ENCODE data around the gene LRRC25.
"Not testable (repeated sequence)": the region's sequence is repeated elsewhere in the genome, so short reads cannot be mapped to it uniquely, and the experiment has no call there.

LRRC25 gene

DNA sequence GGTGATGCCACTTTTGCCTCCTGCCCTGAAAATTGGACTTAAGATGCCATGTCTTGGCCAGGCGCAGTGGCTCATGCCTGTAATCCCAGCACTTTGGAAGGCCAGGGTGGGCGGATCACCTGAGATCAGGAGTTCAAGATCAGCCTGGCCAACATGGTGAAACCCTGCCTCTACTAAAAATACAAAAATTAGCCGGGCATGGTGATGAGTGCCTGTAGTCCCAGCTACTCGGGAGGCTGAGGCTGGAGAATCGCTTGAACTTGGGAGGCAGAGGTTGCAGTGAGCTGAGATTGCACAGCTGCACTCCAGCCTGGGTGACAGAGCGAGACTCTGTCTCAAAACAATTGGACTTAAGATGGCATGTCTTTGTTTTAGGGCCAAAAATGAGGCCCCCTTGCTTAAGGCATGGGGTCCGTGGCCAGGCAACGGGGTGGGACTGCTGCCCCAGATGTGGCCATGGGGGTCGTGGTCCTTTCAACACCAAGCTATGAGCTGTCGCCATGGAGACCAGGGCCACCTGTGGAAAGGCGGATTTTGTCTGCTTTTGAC is 33.1 kb downstream of the LRRC25 start:
- H3K4me3 Mint-ChIP-seq, H3K9me3 Mint-ChIP-seq, ATAC-seq, DNase-seq, H3K27me3 Mint-ChIP-seq: not testable (repeated sequence)
- peak overlapping the region in 1 of 2 donors; percentile 12 for H3K27ac Mint-ChIP-seq
- H3K4me1 Mint-ChIP-seq = peaks cover 12% of the 10 kb centered on the region

- no peaks in the 10 kb centered on the region for H3K27me3 Mint-ChIP-seq
- no peak overlapping the region for H3K27ac Mint-ChIP-seq
- H3K9me3 Mint-ChIP-seq = no peaks in the 10 kb centered on the region
- ATAC-seq (no peak), DNase-seq (no peak)
- H3K4me1 Mint-ChIP-seq = peaks cover 12% of the 10 kb centered on the region
- no peak overlapping the region for H3K4me3 Mint-ChIP-seq
Observed at GRCh38 chr19:18363787-18364186, 33.6 kb downstream of the LRRC25 start.

- Mint-ChIP-seq H3K4me1 (peaks cover 12% of the 10 kb centered on the region), H3K27ac (peak overlapping the region in 1 of 2 donors; percentile 88), H3K9me3 (no peaks in the 10 kb centered on the region), H3K4me3 (no peak overlapping the region), H3K27me3 (no peaks in the 10 kb centered on the region)
- no peak for ATAC-seq
- DNase-seq = no peak
Observed at GRCh38 chr19:18362934-18363542, 34.4 kb downstream of the LRRC25 start.

- Mint-ChIP-seq H3K27ac (no peak overlapping the region), H3K4me3 (no peak overlapping the region), H3K9me3 (no peaks in the 10 kb centered on the region), H3K4me1 (peaks cover 12% of the 10 kb centered on the region), H3K27me3 (no peaks in the 10 kb centered on the region)
- ATAC-seq = no peak
- DNase-seq = no peak
Observed at GRCh38 chr19:18361646-18362045, 35.8 kb downstream of the LRRC25 start.

DNA sequence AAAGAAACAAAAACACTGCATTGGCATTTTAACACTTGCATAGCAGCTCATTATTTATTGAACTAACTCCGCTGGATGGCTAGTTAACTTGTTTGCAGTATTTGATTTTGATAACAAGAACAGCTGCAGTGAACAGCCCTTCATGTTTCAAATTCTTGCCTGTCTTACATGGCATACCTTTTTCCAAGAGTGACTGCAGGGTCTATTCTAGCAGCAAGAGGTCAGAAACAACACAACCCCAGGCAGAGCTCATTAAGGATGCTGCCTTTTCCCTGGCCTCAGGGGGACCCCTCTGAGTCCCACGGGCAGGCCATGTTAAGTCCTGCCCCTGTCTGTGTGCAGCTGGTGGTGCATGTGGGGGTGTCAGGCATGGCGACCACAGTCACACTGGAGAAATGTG is 40.4 kb downstream of the LRRC25 start:
- no peak overlapping the region for H3K4me3 Mint-ChIP-seq
- DNase-seq (no peak), ATAC-seq (no peak)
- no peaks in the 10 kb centered on the region for H3K27me3 Mint-ChIP-seq
- no peaks in the 10 kb centered on the region for H3K9me3 Mint-ChIP-seq
- H3K4me1 Mint-ChIP-seq = no peaks in the 10 kb centered on the region
- H3K27ac Mint-ChIP-seq = no peak overlapping the region

- H3K4me3 Mint-ChIP-seq, H3K9me3 Mint-ChIP-seq, H3K27ac Mint-ChIP-seq, H3K4me1 Mint-ChIP-seq, H3K27me3 Mint-ChIP-seq, DNase-seq, ATAC-seq: not testable (repeated sequence)
Observed at GRCh38 chr19:18354743-18355142, 42.7 kb downstream of the LRRC25 start.

- no peaks in the 10 kb centered on the region for H3K27me3 Mint-ChIP-seq
- DNase-seq = no peak
- ATAC-seq = no peak
- no peak overlapping the region for H3K4me3 Mint-ChIP-seq
- H3K9me3 Mint-ChIP-seq = no peaks in the 10 kb centered on the region
- H3K27ac Mint-ChIP-seq = no peak overlapping the region
- no peaks in the 10 kb centered on the region for H3K4me1 Mint-ChIP-seq
Observed at GRCh38 chr19:18353378-18354005, 43.9 kb downstream of the LRRC25 start.

GRCh38 chr19:18351544-18351943 is 45.9 kb downstream of the LRRC25 start:
- Mint-ChIP-seq H3K4me1 (no peaks in the 10 kb centered on the region), H3K27ac (peak overlapping the region in 1 of 2 donors; percentile 67), H3K4me3 (no peak overlapping the region), H3K27me3 (no peaks in the 10 kb centered on the region), H3K9me3 (no peaks in the 10 kb centered on the region)
- ATAC-seq = no peak
- no peak for DNase-seq

DNA sequence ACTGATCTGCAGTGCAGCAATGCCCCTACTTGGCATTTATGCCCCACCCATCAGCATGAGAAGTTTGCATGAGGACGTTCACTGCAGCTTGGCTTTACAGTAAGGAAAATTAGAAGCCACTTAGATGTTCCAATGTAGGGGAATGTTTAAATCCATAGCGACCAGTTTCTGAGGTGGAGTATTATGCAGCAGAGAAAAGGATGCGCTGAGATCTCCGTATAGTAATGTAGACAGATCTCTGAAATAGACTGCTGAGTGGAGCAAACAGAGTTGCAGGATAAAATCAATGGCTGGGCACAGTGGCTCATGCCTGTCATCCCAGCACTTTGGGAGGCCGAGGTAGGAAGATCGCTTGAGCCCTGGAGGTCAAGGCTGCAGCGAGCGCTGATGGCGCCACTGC is 46.9 kb downstream of the LRRC25 start:
- ATAC-seq = no peak
- H3K9me3 Mint-ChIP-seq = no peaks in the 10 kb centered on the region
- no peak overlapping the region for H3K4me3 Mint-ChIP-seq
- no peak for DNase-seq
- no peaks in the 10 kb centered on the region for H3K27me3 Mint-ChIP-seq
- no peaks in the 10 kb centered on the region for H3K4me1 Mint-ChIP-seq
- H3K27ac Mint-ChIP-seq = no peak overlapping the region

DNA sequence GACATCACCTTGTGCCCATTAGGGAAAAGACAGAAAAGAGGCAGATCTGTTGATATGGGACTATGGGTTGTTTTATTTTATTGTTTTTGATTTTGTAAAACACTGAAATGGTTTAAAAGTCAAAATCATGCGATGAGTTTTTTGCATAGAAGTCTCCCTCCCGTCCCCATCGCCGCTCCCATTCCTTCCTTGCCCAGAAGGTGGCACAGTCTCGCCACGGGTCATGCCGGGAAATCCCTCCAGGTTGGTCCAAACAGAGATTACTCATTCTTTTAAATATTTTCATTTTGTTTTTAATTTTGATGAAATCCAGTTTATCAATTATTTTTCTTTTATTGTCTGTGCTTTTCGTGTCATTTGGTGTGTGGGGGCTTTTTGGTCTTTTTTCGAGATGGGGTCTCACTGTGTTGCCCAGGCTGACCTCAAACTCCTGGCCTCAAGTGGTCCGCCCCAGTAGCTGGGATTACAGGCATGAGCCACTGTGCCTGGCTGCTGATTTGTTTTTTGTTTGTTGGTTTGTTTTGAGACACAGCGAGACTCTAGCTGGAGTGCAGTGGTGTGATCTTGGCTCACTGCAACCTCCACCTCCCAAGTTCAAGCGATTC is 47.8 kb downstream of the LRRC25 start:
- Mint-ChIP-seq H3K9me3 (no peaks in the 10 kb centered on the region), H3K27me3 (no peaks in the 10 kb centered on the region), H3K4me1 (no peaks in the 10 kb centered on the region), H3K4me3 (no peak overlapping the region), H3K27ac (no peak overlapping the region)
- peak in 1 of 2 donors; percentile 46 for DNase-seq
- no peak for ATAC-seq

GRCh38 chr19:18348818-18349339 is 48.5 kb downstream of the LRRC25 start:
- not testable (repeated sequence) for H3K27ac Mint-ChIP-seq, H3K27me3 Mint-ChIP-seq, H3K4me1 Mint-ChIP-seq, ATAC-seq, H3K4me3 Mint-ChIP-seq, DNase-seq, H3K9me3 Mint-ChIP-seq

GRCh38 chr19:18348171-18348570 is 49.3 kb downstream of the LRRC25 start:
- H3K9me3 Mint-ChIP-seq = no peaks in the 10 kb centered on the region
- ATAC-seq = no peak
- H3K27ac Mint-ChIP-seq = no peak overlapping the region
- H3K4me1 Mint-ChIP-seq = no peaks in the 10 kb centered on the region
- no peak overlapping the region for H3K4me3 Mint-ChIP-seq
- no peaks in the 10 kb centered on the region for H3K27me3 Mint-ChIP-seq
- DNase-seq = no peak

- Mint-ChIP-seq H3K9me3 (no peaks in the 10 kb centered on the region), H3K4me1 (peaks cover 14% of the 10 kb centered on the region), H3K27me3 (no peaks in the 10 kb centered on the region), H3K4me3 (no peak overlapping the region), H3K27ac (no peak overlapping the region)
- no peak for DNase-seq
- no peak for ATAC-seq
Observed at GRCh38 chr19:18346091-18346490, 51.3 kb downstream of the LRRC25 start.

DNA sequence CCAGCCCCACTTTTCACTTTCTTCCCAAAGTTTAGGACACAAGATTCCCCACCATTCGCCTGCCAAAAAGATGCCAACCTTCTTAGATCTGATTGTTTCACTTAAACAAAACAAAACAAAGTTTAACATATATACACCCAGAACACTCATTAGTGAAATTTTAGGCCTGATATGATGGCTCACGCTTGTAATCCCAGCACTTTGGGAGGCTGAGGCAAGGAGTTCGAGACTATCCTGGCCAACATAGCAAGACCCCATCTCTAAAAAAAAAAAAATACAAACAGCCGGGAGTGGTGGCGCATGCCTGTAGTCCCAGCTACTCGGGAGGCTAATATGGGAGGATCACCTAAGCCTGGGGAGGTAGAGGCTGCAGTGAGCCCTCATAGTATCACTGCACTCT is 52.1 kb downstream of the LRRC25 start:
- H3K4me3 Mint-ChIP-seq = no peak overlapping the region
- H3K9me3 Mint-ChIP-seq = no peaks in the 10 kb centered on the region
- ATAC-seq (no peak), DNase-seq (no peak)
- peaks cover 15% of the 10 kb centered on the region for H3K4me1 Mint-ChIP-seq
- no peaks in the 10 kb centered on the region for H3K27me3 Mint-ChIP-seq
- no peak overlapping the region for H3K27ac Mint-ChIP-seq

DNA sequence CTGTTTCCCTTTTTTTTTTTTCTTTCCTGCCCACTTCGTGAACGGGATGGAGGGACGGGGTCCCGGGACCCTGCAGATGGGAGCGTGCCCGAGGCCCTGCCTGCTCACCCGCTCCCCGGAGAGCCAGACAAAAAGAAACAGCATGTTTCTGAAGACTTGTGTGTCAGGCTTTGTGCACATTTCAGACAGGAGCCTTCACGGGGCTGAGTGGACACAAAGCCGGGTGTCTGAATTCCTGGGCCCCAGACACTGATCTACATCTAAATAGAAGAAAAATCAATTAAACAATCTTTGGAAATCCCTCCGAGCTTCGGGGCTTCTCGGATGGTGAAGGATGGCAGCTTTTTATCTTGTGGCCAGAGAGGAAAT is 52.9 kb downstream of the LRRC25 start:
- DNase-seq (no peak), ATAC-seq (no peak)
- Mint-ChIP-seq H3K27me3 (no peaks in the 10 kb centered on the region), H3K4me3 (no peak overlapping the region), H3K27ac (no peak overlapping the region), H3K9me3 (no peaks in the 10 kb centered on the region), H3K4me1 (peaks cover 19% of the 10 kb centered on the region)

DNA sequence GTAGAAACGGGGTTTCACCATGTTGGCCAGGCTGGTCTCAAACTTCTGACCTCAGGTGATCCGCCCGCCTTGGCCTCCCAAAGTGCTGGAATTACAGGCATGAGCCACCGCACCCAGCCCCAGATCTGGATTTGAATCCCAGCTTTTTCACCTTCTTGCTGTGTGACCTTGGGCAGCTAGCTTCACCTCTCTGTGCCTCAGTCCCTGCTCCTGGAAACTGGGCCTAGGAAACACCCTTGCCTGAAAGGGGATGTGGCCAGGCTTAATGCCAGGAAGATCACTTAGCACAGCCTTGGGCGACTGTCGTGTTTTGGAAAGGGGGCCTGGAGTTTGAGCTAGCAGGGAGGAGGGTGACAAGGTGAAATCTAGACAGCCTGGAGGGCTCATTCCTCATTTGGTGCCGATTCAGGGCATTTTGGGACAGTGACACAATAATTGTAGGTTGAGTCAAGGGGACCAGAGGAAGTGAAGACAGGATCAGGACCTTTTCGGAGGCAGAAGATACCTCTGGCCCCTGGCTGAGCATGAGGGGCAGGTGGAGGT is 55.3 kb downstream of the LRRC25 start:
- H3K4me3 Mint-ChIP-seq = peak overlapping the region; percentile 86 to 90
- ATAC-seq (no peak), DNase-seq (no peak)
- H3K9me3 Mint-ChIP-seq = no peaks in the 10 kb centered on the region
- no peaks in the 10 kb centered on the region for H3K27me3 Mint-ChIP-seq
- H3K4me1 Mint-ChIP-seq = peaks cover 22% of the 10 kb centered on the region
- no peak overlapping the region for H3K27ac Mint-ChIP-seq
